ENCODE results near the gene ZNF480.
A peak's percentile ranks its signal among the peaks of the same experiment; 100 is the strongest.
"Not testable (repeated sequence)": the region's sequence is repeated elsewhere in the genome, so short reads cannot be mapped to it uniquely, and the experiment has no call there.

Gene ZNF480

GRCh38 chr19:52339022-52339421 lies 42.1 kb downstream of the ZNF480 start:
- not testable (repeated sequence) for DNase-seq

GRCh38 chr19:52343548-52343947 lies 46.6 kb downstream of the ZNF480 start:
- DNase-seq = peak; percentile 85

- DNase-seq = no peak
Observed at GRCh38 chr19:52345162-52345561, 48.2 kb downstream of the ZNF480 start.

- DNase-seq = peak; percentile 51
Observed at GRCh38 chr19:52351512-52351911, 54.5 kb downstream of the ZNF480 start.

GRCh38 chr19:52366414-52366824 lies 69.5 kb downstream of the ZNF480 start:
- no peak for DNase-seq

- DNase-seq = no peak
Observed at GRCh38 chr19:52369559-52370340, 72.8 kb downstream of the ZNF480 start, which contains the start of gene ZNF880. ZNF880 (plus strand) TSS chr19:52369923; CDS start chr19:52369966, 43 bp downstream.

- DNase-seq = no peak
Observed at GRCh38 chr19:52370341-52370710, 73.4 kb downstream of the ZNF480 start.
